Vagina (tissue), 2 donors: ENCODE data around the gene CRTC3.

Experiments
- CTCF ChIP-seq, 3 experiments: fragments of 450-650 bp in 2 of 3; fragments of 200-600 bp in 1 of 3; sonication (generic) in 1 of 3; IDR thresholded peaks; one replicate each; pipeline ENCODE4 v1.5.1; 2017 to 2019; ENCODE audit warnings: antibody characterized with exemption in 3 of 3, mild to moderate bottlenecking in 2 of 3, moderate library complexity in 2 of 3
- POLR2A ChIP-seq, 2 donors: fragments of 450-650 bp; IDR thresholded peaks; one replicate each; pipeline ENCODE4 v1.6.1; 2017; ENCODE audit warnings: antibody characterized with exemption in 2 of 2, mild to moderate bottlenecking in 2 of 2, moderate library complexity in 2 of 2
- POLR2AphosphoS5 ChIP-seq, 2 donors: sonication (generic); formaldehyde crosslinking; IDR thresholded peaks; one replicate each; pipeline ENCODE4 v1.9.0; 2017; ENCODE audit warnings: antibody characterized with exemption in 2 of 2, mild to moderate bottlenecking in 2 of 2, low read depth in 1 of 2; ENCODE audit not compliant: insufficient read depth in 1 of 2

GRCh38 chr15:90623854-90624253 lies 94.1 kb downstream of the CRTC3 start:
- no peak for TF ChIP-seq CTCF (IDR thresholded peaks at IDR 0.05)
- no peak for TF ChIP-seq POLR2AphosphoS5 (IDR thresholded peaks at IDR 0.05; ENCODE audit: insufficient read depth in 1 of 2, low read depth in 1 of 2)
- no peak for TF ChIP-seq POLR2A (IDR thresholded peaks at IDR 0.05)
